PC-3 (cell line): ENCODE measurements around the gene C1QTNF4.

ENCODE experiments used
- CTCF ChIP-seq: fragments of 300-600 bp; sonication (generic); conservative IDR thresholded peaks from 2 replicates; pipeline ENCODE4 v1.5.1; 2017; ENCODE audit warnings: antibody characterized with exemption, low read depth, mild to moderate bottlenecking, low read length
- EZH2phosphoT487 ChIP-seq: fragments of 300-600 bp; sonication (generic); IDR thresholded peaks from 2 replicates; pipeline ENCODE4 v1.6.1; 2018; ENCODE audit warnings: mild to moderate bottlenecking, antibody characterized with exemption, low read length, borderline replicate concordance

DNA sequence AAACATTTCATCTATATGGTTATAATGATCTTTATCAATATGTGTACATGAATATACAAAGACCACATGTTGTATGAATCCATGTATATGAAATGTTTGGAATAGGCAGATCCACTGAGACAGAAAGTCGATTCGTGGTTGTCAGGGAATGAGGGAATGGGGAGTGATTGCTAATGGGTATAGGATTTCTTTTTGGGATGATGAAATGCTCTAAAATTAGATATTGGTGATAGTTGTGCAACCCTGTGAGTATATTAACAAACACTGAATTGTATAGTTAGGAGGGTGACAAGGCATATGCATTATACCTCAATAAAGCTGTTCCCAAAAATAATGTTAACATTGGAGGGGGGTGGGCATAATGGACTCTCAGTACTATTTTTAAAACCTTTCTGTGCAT, 33.8 kb downstream of the C1QTNF4 start:
- TF ChIP-seq EZH2phosphoT487, result no peak
- TF ChIP-seq CTCF, result no peak
